ENCODE measurements around the gene TBCD. TPM values are rescaled to one million over a fixed set of nuclear protein-coding genes. Genes with fewer than 3 reads are reported as not detected.

Gene TBCD
- total RNA-seq, 1 experiment from 2014 or later, result 90.7 TPM

- Mint-ChIP-seq H3K4me1 (ENCODE audit: low read depth, unreplicated experiment) (no peaks in the 10 kb centered on the region), H3K36me3 (ENCODE audit: insufficient read depth, unreplicated experiment) (peaks cover 42% of the 10 kb centered on the region), H3K9me3 (ENCODE audit: low read depth, unreplicated experiment) (peaks cover 27% of the 10 kb centered on the region), H3K27me3 (ENCODE audit: unreplicated experiment) (no peaks in the 10 kb centered on the region), H3K4me3 (ENCODE audit: low read depth, unreplicated experiment) (no peak overlapping the region), H3K27ac (ENCODE audit: unreplicated experiment) (no peak overlapping the region)
- intact Hi-C loops (cut with micrococcal nuclease; ENCODE audit: unreplicated experiment), result no loop called here
- TF ChIP-seq CTCF (IDR thresholded peaks at IDR 0.05; ENCODE audit: unreplicated experiment), result no peak
- CTCF ChIA-PET, result no interaction called here
- no peak for DNase-seq
- BruUV-seq (replicated peaks), result no TSS peak
Observed at GRCh38 chr17:82946081-82946480, 194.2 kb downstream of the TBCD start.

GRCh38 chr17:82947051-82947991 is 195.5 kb downstream of the TBCD start:
- no peak for TF ChIP-seq CTCF (IDR thresholded peaks at IDR 0.05; ENCODE audit: unreplicated experiment)
- no peak for DNase-seq
- intact Hi-C loops (cut with micrococcal nuclease; ENCODE audit: unreplicated experiment), result no loop called here
- Mint-ChIP-seq H3K27me3 (ENCODE audit: unreplicated experiment) (no peaks in the 10 kb centered on the region), H3K4me3 (ENCODE audit: low read depth, unreplicated experiment) (no peak overlapping the region), H3K4me1 (ENCODE audit: low read depth, unreplicated experiment) (no peaks in the 10 kb centered on the region), H3K9me3 (ENCODE audit: low read depth, unreplicated experiment) (peaks cover 30% of the 10 kb centered on the region), H3K36me3 (ENCODE audit: insufficient read depth, unreplicated experiment) (peaks cover 42% of the 10 kb centered on the region), H3K27ac (ENCODE audit: unreplicated experiment) (peak overlapping the region; percentile 52)
- BruUV-seq (replicated peaks), result no TSS peak
- CTCF ChIA-PET, result no interaction called here

- CTCF ChIA-PET, result no interaction called here
- no peaks in the 10 kb centered on the region for H3K4me1 Mint-ChIP-seq (ENCODE audit: low read depth, unreplicated experiment)
- no peak for TF ChIP-seq CTCF (IDR thresholded peaks at IDR 0.05; ENCODE audit: unreplicated experiment)
- H3K4me3 Mint-ChIP-seq (ENCODE audit: low read depth, unreplicated experiment), result no peak overlapping the region
- H3K9me3 Mint-ChIP-seq (ENCODE audit: low read depth, unreplicated experiment), result peaks cover 35% of the 10 kb centered on the region
- intact Hi-C loops (cut with micrococcal nuclease; ENCODE audit: unreplicated experiment), result no loop called here
- peak overlapping the region; percentile 52 for H3K27ac Mint-ChIP-seq (ENCODE audit: unreplicated experiment)
- H3K36me3 Mint-ChIP-seq (ENCODE audit: insufficient read depth, unreplicated experiment), result peaks cover 34% of the 10 kb centered on the region
- no peaks in the 10 kb centered on the region for H3K27me3 Mint-ChIP-seq (ENCODE audit: unreplicated experiment)
- DNase-seq, result no peak
- BruUV-seq (replicated peaks), result no TSS peak
Observed at GRCh38 chr17:82948081-82948511, 196.2 kb downstream of the TBCD start.

GRCh38 chr17:82948957-82949356 is 197.1 kb downstream of the TBCD start:
- Mint-ChIP-seq H3K36me3 (ENCODE audit: insufficient read depth, unreplicated experiment) (peaks cover 31% of the 10 kb centered on the region), H3K27ac (ENCODE audit: unreplicated experiment) (no peak overlapping the region), H3K27me3 (ENCODE audit: unreplicated experiment) (no peaks in the 10 kb centered on the region), H3K9me3 (ENCODE audit: low read depth, unreplicated experiment) (peaks cover 36% of the 10 kb centered on the region), H3K4me1 (ENCODE audit: low read depth, unreplicated experiment) (no peaks in the 10 kb centered on the region), H3K4me3 (ENCODE audit: low read depth, unreplicated experiment) (no peak overlapping the region)
- CTCF ChIA-PET, result no interaction called here
- BruUV-seq (replicated peaks), result no TSS peak
- no peak for DNase-seq
- TF ChIP-seq CTCF (IDR thresholded peaks at IDR 0.05; ENCODE audit: unreplicated experiment), result no peak
- intact Hi-C loops (cut with micrococcal nuclease; ENCODE audit: unreplicated experiment), result no loop called here
